ENCODE data around the gene RASGRP2.

The RASGRP2 gene

DNA sequence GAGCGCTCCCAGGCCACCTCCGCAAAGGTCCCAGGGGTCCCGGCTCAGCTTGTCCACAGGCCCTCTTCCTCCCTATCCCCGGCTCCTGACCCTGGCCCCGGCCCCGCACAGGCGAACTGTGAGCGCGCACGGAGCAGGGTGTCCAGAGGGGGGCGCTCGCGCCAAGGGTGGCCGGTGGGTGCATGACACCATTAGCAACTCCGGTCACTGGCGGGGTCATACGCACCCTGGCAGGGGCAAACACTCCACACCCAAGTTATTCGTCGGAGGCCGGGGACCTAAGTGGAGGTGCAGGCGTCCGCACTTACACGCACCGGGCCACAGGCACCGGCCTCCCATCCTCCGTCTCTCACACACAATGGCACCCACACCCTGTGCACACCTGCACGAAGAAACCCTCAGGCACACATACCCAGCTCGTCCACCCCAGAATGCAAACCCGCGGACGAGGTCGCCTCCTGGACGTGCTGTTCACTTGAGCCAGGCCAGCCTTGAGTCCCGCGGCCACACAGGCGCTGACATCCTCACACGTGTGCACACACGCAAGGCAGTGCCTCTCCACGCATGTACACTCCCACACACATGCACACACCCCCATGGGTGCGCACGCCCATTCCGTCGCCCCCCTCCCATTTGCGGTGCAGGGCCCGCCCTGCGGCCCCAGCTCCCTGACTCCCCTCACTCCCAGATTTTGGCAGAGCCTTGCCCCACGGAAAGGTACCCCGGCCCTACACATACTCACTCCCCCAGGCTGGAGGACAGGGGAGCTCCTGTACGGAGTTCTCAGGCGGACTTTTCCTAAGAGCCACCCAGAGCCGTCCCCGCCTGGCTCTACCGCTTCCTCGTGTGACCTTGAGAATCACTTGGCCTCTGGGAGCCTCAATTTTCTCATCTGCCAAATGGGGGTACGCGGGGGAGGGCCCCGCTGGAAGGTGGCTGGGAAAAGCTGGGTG lies at the start of gene RASGRP2:
RASGRP2 (minus strand) TSS at position 552 of the 953 bp plus-strand sequence. CDS start 1,276 bp downstream, outside the sequence.
- DNase-seq (ENCODE audit: low read depth in 2 of 2, low spot score in 1 of 2), result peak; percentile 57

- no peak for DNase-seq (ENCODE audit: low read depth in 2 of 2, low spot score in 1 of 2)
Observed at GRCh38 chr11:64792482-64792881, 48.5 kb upstream of the RASGRP2 start.

GRCh38 chr11:64791781-64792291 lies 47.9 kb upstream of the RASGRP2 start:
- no peak for DNase-seq (ENCODE audit: low read depth in 2 of 2, low spot score in 1 of 2)

GRCh38 chr11:64790205-64791095 lies 46.5 kb upstream of the RASGRP2 start:
- no peak for DNase-seq (ENCODE audit: low read depth in 2 of 2, low spot score in 1 of 2)

GRCh38 chr11:64789331-64790204 lies 45.6 kb upstream of the RASGRP2 start:
- no peak for DNase-seq (ENCODE audit: low read depth in 2 of 2, low spot score in 1 of 2)

DNA sequence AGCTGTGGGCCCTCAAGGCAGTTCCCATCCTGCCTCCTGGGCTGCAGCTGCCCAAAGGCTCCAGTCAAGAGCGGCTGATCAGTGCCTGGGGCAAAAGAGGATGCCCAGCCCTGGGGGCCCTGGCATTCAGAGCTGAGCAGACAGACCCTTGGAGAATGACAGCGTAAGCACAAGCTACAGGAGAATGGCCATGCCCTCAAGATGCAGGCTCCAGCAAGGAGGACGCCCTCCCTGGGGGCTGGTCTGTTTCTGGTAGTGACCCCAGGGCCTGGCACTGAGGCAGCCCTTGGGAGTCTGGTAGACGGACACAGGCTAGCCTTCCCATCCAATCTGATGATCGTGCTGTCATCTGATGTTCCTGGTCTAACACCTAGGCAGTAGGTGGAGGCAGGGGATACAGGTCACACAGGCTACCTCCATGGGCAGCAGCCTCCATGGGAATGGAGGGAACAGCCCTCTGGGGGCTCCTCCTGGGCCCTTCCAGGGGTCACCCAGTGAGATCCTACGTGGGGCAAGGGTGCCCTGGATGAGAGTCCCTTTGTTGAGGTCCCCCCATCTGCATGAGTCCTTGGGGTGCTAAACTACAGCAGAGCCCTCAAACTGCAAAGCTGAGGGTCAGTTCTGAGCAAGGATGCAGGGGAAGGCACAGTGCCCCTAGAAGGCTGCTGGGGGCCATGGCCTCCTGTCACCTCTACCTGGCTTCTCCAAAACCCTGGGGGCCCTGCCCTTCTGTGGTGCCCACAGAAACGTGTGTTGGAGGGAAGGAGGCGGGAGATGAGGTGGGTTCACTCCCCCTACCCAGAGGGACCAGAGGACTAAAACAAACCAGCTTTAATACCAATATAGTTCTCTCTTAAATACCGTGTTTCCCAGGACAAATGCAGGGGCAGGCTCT lies 44.6 kb upstream of the RASGRP2 start:
- no peak for DNase-seq (ENCODE audit: low read depth in 2 of 2, low spot score in 1 of 2)

DNA sequence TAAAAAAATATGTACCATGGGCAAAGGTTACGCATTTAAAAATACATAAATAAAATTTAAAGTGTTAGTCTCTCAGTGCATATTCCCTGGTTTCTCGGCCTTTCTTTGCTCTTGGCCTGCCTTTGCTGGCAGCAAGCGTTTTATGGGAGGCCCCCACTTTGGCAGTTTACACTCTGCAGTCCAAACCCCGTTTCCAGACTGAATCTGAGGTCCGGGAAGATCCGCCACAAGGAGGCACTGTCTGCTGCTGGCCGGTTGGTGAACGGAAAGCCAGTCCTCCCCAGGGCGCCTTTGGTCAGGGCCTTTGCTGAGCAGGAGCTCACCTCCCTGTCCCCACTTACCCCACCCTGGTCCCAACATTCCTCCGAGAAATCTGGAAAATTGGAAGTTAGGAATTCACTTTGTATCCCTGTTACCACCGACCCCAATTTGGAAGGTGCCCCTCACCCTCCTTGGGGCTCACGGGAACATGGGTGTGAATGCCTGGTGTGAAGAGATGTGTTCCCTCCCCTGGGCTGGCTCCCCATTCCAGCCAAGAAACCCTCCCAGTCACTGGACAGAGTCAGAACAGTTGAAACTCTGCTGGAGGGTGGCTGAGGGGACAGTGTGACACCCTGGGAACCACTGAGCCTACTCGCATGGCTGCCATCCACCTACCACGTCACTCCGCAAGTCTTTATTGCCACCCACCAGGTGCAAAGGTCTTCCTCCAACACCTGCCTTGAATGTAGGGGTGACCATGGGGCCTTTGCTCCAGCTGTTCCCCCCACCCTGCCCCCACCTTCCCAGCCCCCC lies 43.8 kb upstream of the RASGRP2 start:
- DNase-seq (ENCODE audit: low read depth in 2 of 2, low spot score in 1 of 2), result peak in 1 of 2 donors; percentile 31

DNA sequence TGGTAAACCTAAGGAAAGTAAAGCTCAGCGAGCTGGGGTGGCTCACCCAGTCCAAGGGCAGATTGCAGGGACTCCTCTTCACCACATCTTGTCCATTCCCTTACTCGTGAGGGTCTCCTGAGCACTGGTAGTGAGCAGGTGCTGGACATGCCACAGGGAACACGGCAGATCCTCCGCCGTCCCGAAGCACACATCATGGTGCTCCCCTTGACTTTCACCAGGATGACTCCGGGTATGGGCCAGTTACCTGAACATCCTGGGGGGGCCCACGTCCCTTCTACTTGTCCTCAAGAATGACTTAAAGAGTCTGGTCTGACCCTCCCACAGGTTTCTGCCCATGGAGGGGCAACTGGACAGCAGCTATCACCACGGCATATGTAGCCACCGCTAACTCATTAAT lies 42.4 kb upstream of the RASGRP2 start:
- no peak for DNase-seq (ENCODE audit: low read depth in 2 of 2, low spot score in 1 of 2)

- DNase-seq (ENCODE audit: low read depth in 2 of 2, low spot score in 1 of 2), result no peak
Observed at GRCh38 chr11:64784813-64785581, 41.1 kb upstream of the RASGRP2 start.

DNA sequence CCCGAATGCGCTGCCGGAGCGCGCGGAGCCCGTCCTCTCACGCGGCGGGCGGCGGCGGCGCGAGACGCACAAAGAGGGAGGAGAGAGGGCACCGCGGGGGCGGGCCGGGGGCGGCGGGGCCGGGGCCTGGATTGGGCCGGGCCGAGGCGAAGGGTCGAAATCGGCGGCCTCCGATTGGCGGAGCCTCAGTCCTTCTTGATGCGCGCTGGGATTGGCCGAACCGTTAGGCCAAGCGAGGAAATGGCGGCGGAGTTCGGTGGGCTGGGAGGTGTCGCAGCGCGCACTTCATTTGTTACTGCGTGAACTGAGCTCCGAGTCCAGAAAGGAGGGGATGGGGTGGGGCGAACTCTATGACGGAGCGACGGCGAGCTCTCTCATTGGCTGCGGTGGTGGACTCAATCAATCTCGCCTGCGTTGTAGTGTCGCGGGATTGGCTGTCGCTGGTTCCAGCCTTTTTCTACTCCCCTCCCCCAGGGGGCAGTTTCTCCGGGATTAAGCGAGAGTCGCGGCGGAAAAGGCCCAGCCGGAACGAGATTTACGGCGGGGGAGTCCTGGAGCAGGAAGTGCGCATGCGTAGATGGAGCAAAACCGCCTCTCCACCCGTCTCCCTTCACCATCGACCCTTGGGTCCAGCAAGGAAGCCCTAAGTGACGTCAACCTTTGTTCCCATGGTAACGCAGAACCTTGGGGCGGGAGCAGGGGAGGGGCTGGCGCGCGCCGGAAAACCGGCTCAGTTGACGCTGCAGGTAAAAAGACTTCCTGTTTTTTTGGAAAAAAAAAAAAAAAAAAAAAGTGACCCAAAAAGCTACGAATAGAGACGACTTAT lies 34.7 kb upstream of the RASGRP2 start, which contains the start of gene SF1:
SF1 (minus strand) TSS at position 70 of the 826 bp plus-strand sequence. CDS start 150 bp downstream, outside the sequence.
- DNase-seq (ENCODE audit: low read depth in 2 of 2, low spot score in 1 of 2), result peak; percentile 96 to 98

DNA sequence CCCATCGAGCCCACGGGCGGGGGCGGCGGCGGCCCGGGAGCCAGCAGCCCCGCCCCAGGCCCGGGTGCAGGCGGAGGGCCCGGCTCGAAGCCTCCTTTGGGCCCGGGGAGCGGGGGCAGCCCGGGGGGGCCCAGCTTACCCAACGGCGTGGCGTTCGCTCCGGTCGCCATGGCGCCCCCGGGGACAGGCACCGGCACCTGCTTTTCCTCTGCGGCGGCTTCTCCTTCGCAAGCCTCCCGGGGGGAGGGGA lies 34.2 kb upstream of the RASGRP2 start:
- no peak for DNase-seq (ENCODE audit: low read depth in 2 of 2, low spot score in 1 of 2)

- peak; percentile 42 to 60 for DNase-seq (ENCODE audit: low read depth in 2 of 2, low spot score in 1 of 2)
Observed at GRCh38 chr11:64777449-64778222, 33.7 kb upstream of the RASGRP2 start.

DNA sequence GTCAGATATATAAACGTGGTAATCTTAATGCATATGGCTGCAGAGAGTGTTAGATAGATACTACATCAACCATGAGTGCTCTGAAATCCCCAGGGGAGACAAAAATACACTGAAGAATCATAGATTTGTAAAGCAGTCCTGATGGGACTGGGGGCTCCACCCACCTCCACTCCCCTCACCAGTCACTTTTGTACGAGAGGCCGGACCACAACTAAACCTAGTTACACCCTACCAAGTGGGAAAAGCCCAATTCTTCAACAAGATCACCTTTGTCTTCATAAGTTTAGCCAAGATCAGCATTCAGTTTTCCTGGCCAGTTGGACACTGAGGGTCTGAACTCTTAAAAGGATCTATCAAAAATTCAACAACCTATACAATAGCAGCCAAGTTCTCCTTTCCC lies 32.9 kb upstream of the RASGRP2 start:
- DNase-seq (ENCODE audit: low read depth in 2 of 2, low spot score in 1 of 2), result no peak

- DNase-seq (ENCODE audit: low read depth in 2 of 2, low spot score in 1 of 2), result no peak
Observed at GRCh38 chr11:64776425-64776824, 32.5 kb upstream of the RASGRP2 start.

GRCh38 chr11:64774144-64774543 lies 30.2 kb upstream of the RASGRP2 start:
- DNase-seq (ENCODE audit: low read depth in 2 of 2, low spot score in 1 of 2), result no peak

DNA sequence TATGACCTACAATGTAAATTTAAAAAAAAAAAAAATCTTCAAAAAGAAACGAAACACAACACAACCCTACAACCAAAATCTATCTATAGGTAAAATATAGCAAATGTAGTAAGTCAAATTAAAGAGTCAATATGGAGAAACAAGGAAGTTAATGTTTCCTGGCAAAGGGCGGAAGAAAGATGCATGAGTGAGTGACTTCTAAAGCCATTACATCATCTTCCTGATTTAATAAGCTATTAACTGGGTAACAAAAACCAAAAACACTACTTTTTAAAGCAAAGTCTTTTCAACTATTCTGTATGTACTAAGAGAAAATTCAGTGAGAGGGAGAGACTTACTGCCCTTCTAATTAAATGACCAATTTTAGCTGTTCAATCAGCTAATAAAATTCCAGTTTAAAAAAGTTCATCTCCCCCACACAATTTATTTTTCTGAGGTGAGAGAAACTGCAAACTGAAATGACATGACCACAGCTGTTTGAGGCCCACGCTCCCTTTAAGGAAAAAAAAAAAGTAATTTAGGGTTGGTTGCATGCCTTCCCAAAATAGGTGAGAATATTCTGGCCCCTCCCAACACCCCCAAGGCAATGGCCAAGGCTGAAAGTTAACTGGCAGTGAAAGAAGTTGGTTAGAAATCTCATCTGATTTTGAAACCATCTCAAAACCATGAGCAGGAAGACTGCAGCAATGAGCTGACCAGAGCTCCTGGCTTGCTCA lies 28.5 kb upstream of the RASGRP2 start:
- no peak for DNase-seq (ENCODE audit: low read depth in 2 of 2, low spot score in 1 of 2)

Measured in stimulated activated CD8-positive, alpha-beta memory T cell treated with anti-CD3 and anti-CD28 coated beads, Interleukin-4, amount 100 ng/mL, for 4 hours (primary cell).